Progenitor cell of endocrine pancreas (in vitro differentiated cells): ENCODE measurements around the gene EXOSC2. TPM values are rescaled to one million over a fixed set of nuclear protein-coding genes. Genes with fewer than 3 reads are reported as not detected.

ENCODE experiments used
- DNase-seq: peaks from one replicate; pipeline ENCODE4 v3.0.0; 2021; ENCODE audit warnings: low spot score; ENCODE audit not compliant: unreplicated experiment
- H3K27ac Mint-ChIP-seq: 2 replicates; pipeline ENCODE4 v1.8.0; 2021; ENCODE audit warnings: mild to moderate bottlenecking, moderate library complexity, mixed read lengths
- H3K27me3 Mint-ChIP-seq: 2 replicates; pipeline ENCODE4 v1.8.0; 2021; ENCODE audit warnings: mixed read lengths
- H3K36me3 Mint-ChIP-seq: 2 replicates; pipeline ENCODE4 v1.8.0; 2022; ENCODE audit warnings: mixed read lengths; ENCODE audit not compliant: insufficient read depth
- H3K4me1 Mint-ChIP-seq: 2 replicates; pipeline ENCODE4 v1.8.0; 2021; ENCODE audit warnings: low read depth, mixed read lengths
- H3K4me3 Mint-ChIP-seq: 2 replicates; pipeline ENCODE4 v1.8.0; 2021; ENCODE audit warnings: low read depth, mild to moderate bottlenecking, moderate library complexity, mixed read lengths
- H3K9me3 Mint-ChIP-seq: 2 replicates; pipeline ENCODE4 v1.8.0; 2021; ENCODE audit warnings: low read depth, mixed read lengths
- total RNA-seq: library from RNA; stranded (reverse); gene quantifications from 2 replicates; pipeline ENCODE4 v1.2.1, GENCODE V29; 2021
- TF ChIP-seq, protein P1 (sequence below): fragments of 200-600 bp; sonication (generic); IDR thresholded peaks from one replicate; pipeline ENCODE4 v1.5.0; 2021; ENCODE audit warnings: antibody characterized with exemption, mild to moderate bottlenecking; ENCODE audit not compliant: unreplicated experiment

The EXOSC2 gene
- total RNA-seq, 1 donor from 2014 or later, result 45.9 TPM

DNA sequence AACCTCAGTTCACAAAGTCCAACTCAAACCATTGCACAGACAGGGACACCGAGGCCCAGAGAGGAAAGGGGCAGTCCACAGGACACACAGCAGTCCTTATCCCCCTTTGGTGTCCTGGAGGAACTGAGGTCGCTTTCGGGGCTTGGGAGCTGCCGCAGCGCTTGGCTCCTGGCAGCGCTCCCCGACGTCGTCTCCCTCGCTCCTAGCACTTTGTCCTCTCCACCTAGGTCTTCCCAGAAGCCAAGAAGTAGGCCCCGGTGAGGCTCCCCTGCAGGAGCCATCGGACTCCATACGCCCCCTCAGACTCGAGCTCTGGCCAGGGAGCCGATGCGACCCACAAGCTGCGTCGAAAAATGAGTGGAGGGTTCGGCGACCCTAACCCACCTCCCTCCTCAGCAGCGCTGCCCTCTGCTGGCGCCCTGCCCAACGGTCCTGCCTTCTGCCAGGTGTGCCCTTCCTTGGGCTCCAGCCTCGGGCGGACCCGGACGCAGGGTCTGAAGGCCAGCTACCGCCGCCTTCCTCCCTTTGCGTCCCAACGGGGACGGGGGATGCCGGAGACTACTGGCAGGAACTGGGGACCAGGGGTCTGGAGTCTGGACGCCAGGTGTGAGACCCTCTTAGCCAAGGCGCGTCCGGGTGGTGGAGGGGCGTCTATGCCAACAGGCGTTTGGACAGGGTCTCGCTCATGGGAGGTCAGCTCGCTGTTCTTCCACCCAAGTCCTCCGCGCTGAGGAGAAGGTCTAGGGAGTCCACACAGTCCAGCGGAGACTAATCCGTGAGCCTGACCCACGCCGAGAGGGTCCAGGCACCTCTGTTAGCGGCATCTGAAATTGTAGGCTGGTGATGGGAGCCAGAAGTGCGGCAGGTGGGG is 31.2 kb upstream of the EXOSC2 start:
- no peak for DNase-seq
- peaks cover 5% of the 10 kb centered on the region for H3K4me1 Mint-ChIP-seq
- H3K27ac Mint-ChIP-seq, result no peak overlapping the region
- no peaks in the 10 kb centered on the region for H3K9me3 Mint-ChIP-seq
- peaks cover 76% of the 10 kb centered on the region for H3K27me3 Mint-ChIP-seq
- no peak overlapping the region for H3K4me3 Mint-ChIP-seq
- TF ChIP-seq, protein P1, sequence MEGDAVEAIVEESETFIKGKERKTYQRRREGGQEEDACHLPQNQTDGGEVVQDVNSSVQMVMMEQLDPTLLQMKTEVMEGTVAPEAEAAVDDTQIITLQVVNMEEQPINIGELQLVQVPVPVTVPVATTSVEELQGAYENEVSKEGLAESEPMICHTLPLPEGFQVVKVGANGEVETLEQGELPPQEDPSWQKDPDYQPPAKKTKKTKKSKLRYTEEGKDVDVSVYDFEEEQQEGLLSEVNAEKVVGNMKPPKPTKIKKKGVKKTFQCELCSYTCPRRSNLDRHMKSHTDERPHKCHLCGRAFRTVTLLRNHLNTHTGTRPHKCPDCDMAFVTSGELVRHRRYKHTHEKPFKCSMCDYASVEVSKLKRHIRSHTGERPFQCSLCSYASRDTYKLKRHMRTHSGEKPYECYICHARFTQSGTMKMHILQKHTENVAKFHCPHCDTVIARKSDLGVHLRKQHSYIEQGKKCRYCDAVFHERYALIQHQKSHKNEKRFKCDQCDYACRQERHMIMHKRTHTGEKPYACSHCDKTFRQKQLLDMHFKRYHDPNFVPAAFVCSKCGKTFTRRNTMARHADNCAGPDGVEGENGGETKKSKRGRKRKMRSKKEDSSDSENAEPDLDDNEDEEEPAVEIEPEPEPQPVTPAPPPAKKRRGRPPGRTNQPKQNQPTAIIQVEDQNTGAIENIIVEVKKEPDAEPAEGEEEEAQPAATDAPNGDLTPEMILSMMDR, result peak; percentile 22
- no peaks in the 10 kb centered on the region for H3K36me3 Mint-ChIP-seq

DNA sequence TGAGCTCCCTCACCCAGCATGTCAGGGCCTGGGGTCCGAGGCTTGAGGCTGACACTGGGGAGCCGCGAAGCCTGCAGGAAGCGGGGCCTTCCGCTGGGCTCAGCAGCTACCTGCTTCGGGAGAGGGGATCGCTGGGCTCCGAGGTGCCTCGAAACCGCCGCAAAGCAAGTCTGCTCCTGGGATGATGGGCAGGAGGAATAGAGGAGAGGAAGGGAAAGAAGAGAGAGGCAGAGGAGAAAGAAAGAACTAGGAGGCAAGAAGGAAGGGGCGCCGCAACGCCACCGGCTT is 30.7 kb upstream of the EXOSC2 start:
- no peaks in the 10 kb centered on the region for H3K9me3 Mint-ChIP-seq
- TF ChIP-seq, protein P1, result no peak
- no peaks in the 10 kb centered on the region for H3K36me3 Mint-ChIP-seq
- H3K27me3 Mint-ChIP-seq, result peaks cover 79% of the 10 kb centered on the region
- no peak for DNase-seq
- H3K4me3 Mint-ChIP-seq, result no peak overlapping the region
- peaks cover 5% of the 10 kb centered on the region for H3K4me1 Mint-ChIP-seq
- H3K27ac Mint-ChIP-seq, result no peak overlapping the region

- Mint-ChIP-seq H3K4me3 (no peak overlapping the region), H3K27me3 (peaks cover 79% of the 10 kb centered on the region), H3K27ac (no peak overlapping the region), H3K36me3 (no peaks in the 10 kb centered on the region), H3K4me1 (peaks cover 5% of the 10 kb centered on the region), H3K9me3 (no peaks in the 10 kb centered on the region)
- TF ChIP-seq, protein P1, result no peak
- no peak for DNase-seq
These were observed 30.2 kb upstream of the EXOSC2 start for GRCh38 chr9:130663258-130663976.

GRCh38 chr9:130663977-130664250 is 29.7 kb upstream of the EXOSC2 start:
- no peak for DNase-seq
- TF ChIP-seq, protein P1, result no peak
- no peaks in the 10 kb centered on the region for H3K36me3 Mint-ChIP-seq
- H3K27ac Mint-ChIP-seq, result no peak overlapping the region
- peaks cover 5% of the 10 kb centered on the region for H3K4me1 Mint-ChIP-seq
- H3K4me3 Mint-ChIP-seq, result no peak overlapping the region
- H3K9me3 Mint-ChIP-seq, result no peaks in the 10 kb centered on the region
- H3K27me3 Mint-ChIP-seq, result peaks cover 79% of the 10 kb centered on the region

DNA sequence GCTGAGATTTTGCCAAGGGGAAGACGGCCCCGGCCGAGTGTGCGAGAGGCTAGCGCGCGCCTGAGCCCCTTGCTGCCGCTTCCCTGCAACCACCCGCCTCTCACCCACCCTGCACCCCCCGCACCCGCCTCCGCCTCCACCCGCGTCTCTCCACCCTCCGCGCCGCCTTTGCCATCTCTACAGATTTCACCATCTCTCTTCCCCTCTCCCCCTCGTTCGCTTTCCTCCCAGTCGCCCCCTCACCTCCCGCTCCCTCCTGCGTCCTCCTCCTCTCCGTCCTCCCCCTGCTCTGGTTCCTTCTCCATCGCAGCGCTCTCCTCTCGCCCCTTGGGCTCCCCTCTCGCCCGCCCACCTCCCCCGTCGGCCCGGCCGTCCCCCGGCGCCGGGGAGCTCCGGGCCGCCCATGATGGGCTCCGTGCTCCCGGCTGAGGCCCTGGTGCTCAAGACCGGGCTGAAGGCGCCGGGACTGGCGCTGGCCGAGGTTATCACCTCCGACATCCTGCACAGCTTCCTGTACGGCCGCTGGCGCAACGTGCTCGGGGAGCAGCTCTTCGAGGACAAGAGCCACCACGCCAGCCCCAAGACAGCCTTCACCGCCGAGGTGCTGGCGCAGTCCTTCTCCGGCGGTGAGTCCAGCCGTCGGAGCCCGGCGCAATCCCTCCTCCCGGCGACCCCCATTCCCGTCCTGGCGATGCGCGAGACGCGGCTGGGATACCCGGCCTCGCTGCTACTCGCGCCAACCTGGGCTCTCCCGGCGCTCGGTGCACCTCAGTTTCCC is 29.1 kb upstream of the EXOSC2 start, which contains the start of gene PRDM12:
PRDM12 (plus strand) TSS at position 344 of the 778 bp plus-strand sequence; CDS start at position 404, 60 bp downstream.
- Mint-ChIP-seq H3K36me3 (no peaks in the 10 kb centered on the region), H3K27me3 (peaks cover 77% of the 10 kb centered on the region), H3K9me3 (no peaks in the 10 kb centered on the region), H3K27ac (no peak within 1 kb of the TSS), H3K4me3 (no peak within 1 kb of the TSS), H3K4me1 (peaks cover 5% of the 10 kb centered on the region)
- TF ChIP-seq, protein P1, result no peak
- no peak for DNase-seq
